ENCODE measurements around the gene PRKCG.
A peak's percentile ranks its signal among the peaks of the same experiment; 100 is the strongest.

The PRKCG gene

GRCh38 chr19:53951436-53951835 is 69.4 kb downstream of the PRKCG start:
- TF ChIP-seq Cebpa-rat (IDR thresholded peaks at IDR 0.05): no peak
- peaks cover 3% of the 10 kb centered on the region; the same call in 1 of the 2 replicates for H3K27me3 ChIP-seq

GRCh38 chr19:53951947-53952346 is 70.0 kb downstream of the PRKCG start:
- peaks cover 8% of the 10 kb centered on the region for H3K27me3 ChIP-seq
- H3K4me3 ChIP-seq: no peak overlapping the region

More at GRCh38 chr19:53951436-53951835, 69.4 kb downstream of the PRKCG start:
- H3K9ac ChIP-seq: peak overlapping the region; percentile 63; the same call in 1 of the 2 replicates
- H3K4me2 ChIP-seq: peak overlapping the region; percentile 58
- H3K27ac ChIP-seq: peak overlapping the region; percentile 76
- peaks cover 20% of the 10 kb centered on the region for H3K4me1 ChIP-seq
- H3K36me3 ChIP-seq: no peaks in the 10 kb centered on the region
- no peak overlapping the region for H3K4me3 ChIP-seq
- H4K20me1 ChIP-seq: no peaks in the 10 kb centered on the region
- H3K9me3 ChIP-seq: no peaks in the 10 kb centered on the region

GRCh38 chr19:53953383-53953782 is 71.4 kb downstream of the PRKCG start:
- no peak for TF ChIP-seq Cebpa-rat (IDR thresholded peaks at IDR 0.05)
- H4K20me1 ChIP-seq: no peaks in the 10 kb centered on the region
- H3K9ac ChIP-seq: no peak overlapping the region
- peaks cover 22% of the 10 kb centered on the region for H3K27me3 ChIP-seq
- no peaks in the 10 kb centered on the region for H3K9me3 ChIP-seq
- no peaks in the 10 kb centered on the region for H3K36me3 ChIP-seq
- no peak overlapping the region for H3K4me3 ChIP-seq
- no peak overlapping the region for H3K4me2 ChIP-seq
- H3K4me1 ChIP-seq: peaks cover 23% of the 10 kb centered on the region
- H3K27ac ChIP-seq: no peak overlapping the region

More at GRCh38 chr19:53951947-53952346, 70.0 kb downstream of the PRKCG start:
- no peak for TF ChIP-seq Cebpa-rat (IDR thresholded peaks at IDR 0.05)
- Histone ChIP-seq H3K4me2 (peak overlapping the region; percentile 58), H4K20me1 (no peaks in the 10 kb centered on the region), H3K36me3 (no peaks in the 10 kb centered on the region), H3K27ac (peak overlapping the region; percentile 76), H3K9ac (no peak overlapping the region), H3K9me3 (no peaks in the 10 kb centered on the region), H3K4me1 (peaks cover 20% of the 10 kb centered on the region)

Data from BLaER1 (cell line).